Liver (tissue), 9 donors: ENCODE measurements around the gene ANKRD65. TPM values are rescaled to one million over a fixed set of nuclear protein-coding genes. Genes with fewer than 3 reads are reported as not detected.

Experiments
- DNase-seq: peaks from one replicate; pipeline ENCODE4 v3.0.0-alpha.2; 2017; ENCODE audit warnings: low spot score
- H3K27ac ChIP-seq, 2 donors: one replicate each; pipeline ENCODE4 v1.7.0; 2013; ENCODE audit warnings: inconsistent platforms in 2 of 2, low read length in 2 of 2, control low read depth in 1 of 2, low read depth in 1 of 2, mild to moderate bottlenecking in 1 of 2
- H3K27me3 ChIP-seq, 4 donors: one replicate each; pipeline versions ENCODE4 v1.6.1 to v1.7.0; 2013; ENCODE audit warnings: low read length in 3 of 4, inconsistent platforms in 1 of 4, mild to moderate bottlenecking in 1 of 4, moderate library complexity in 1 of 4; ENCODE audit not compliant: control insufficient read depth in 4 of 4, insufficient read depth in 4 of 4
- H3K36me3 ChIP-seq, 4 donors: one replicate each; pipeline versions ENCODE4 v1.6.1 to v1.7.0; 2013; ENCODE audit warnings: low read length in 3 of 4, mild to moderate bottlenecking in 3 of 4, low read depth in 1 of 4, moderate library complexity in 1 of 4; ENCODE audit not compliant: control insufficient read depth in 4 of 4, insufficient read depth in 3 of 4
- H3K4me1 ChIP-seq, 4 donors: one replicate each; pipeline versions ENCODE4 v1.6.1 to v1.7.0; 2013; ENCODE audit warnings: low read length in 3 of 4, mild to moderate bottlenecking in 3 of 4, moderate library complexity in 1 of 4; ENCODE audit not compliant: control insufficient read depth in 4 of 4, insufficient read depth in 4 of 4
- H3K4me3 ChIP-seq, 3 donors: one replicate each; pipeline versions ENCODE4 v1.6.1 to v1.7.0; 2013; ENCODE audit warnings: low read length in 3 of 3, control low read depth in 1 of 3, low read depth in 1 of 3, mild to moderate bottlenecking in 1 of 3
- H3K9ac ChIP-seq, 2 donors: one replicate each; pipeline ENCODE4 v1.7.0; 2013; ENCODE audit warnings: low read length in 2 of 2, mild to moderate bottlenecking in 2 of 2, moderate library complexity in 2 of 2, control low read depth in 1 of 2, low read depth in 1 of 2
- H3K9me3 ChIP-seq, 4 donors: one replicate each; pipeline versions ENCODE4 v1.6.1 to v1.7.0; 2013; ENCODE audit warnings: low read length in 3 of 4; ENCODE audit not compliant: control insufficient read depth in 4 of 4
- EGR1 ChIP-seq, 2 donors: IDR thresholded peaks; 2 replicates each; pipeline ENCODE4 v1.6.1; 2016 to 2018; ENCODE audit warnings: antibody characterized with exemption in 2 of 2, low read depth in 2 of 2
- FOXA1 ChIP-seq: IDR thresholded peaks from 2 replicates; pipeline ENCODE4 v1.6.1; 2016; ENCODE audit warnings: antibody characterized with exemption
- FOXA2 ChIP-seq: IDR thresholded peaks from 2 replicates; pipeline ENCODE4 v1.6.1; 2016; ENCODE audit warnings: antibody characterized with exemption
- GABPA ChIP-seq, 2 donors: IDR thresholded peaks in 1 of 2; conservative IDR thresholded peaks in 1 of 2; 2 replicates each; pipeline ENCODE4 v1.6.1; 2016; ENCODE audit warnings: antibody characterized with exemption in 2 of 2, mild to moderate bottlenecking in 1 of 2, moderate library complexity in 1 of 2
- HNF4A ChIP-seq, 2 donors: conservative IDR thresholded peaks; 2 replicates each; pipeline ENCODE4 v1.6.1; 2016; ENCODE audit warnings: antibody characterized with exemption in 2 of 2, mild to moderate bottlenecking in 2 of 2
- HNF4G ChIP-seq: IDR thresholded peaks from 2 replicates; pipeline ENCODE4 v1.6.1; 2016; ENCODE audit warnings: antibody characterized with exemption
- JUND ChIP-seq, 2 donors: IDR thresholded peaks; 2 replicates each; pipeline ENCODE4 v1.6.1; 2016; ENCODE audit warnings: antibody characterized with exemption in 2 of 2
- NR2F2 ChIP-seq: IDR thresholded peaks from 2 replicates; pipeline ENCODE4 v1.6.1; 2016; ENCODE audit warnings: antibody characterized with exemption
- RAD21 ChIP-seq, 2 donors: IDR thresholded peaks; 2 replicates each; pipeline ENCODE4 v1.6.1; 2016; ENCODE audit warnings: antibody characterized with exemption in 2 of 2, mild to moderate bottlenecking in 2 of 2
- RXRA ChIP-seq, 2 donors: IDR thresholded peaks; 2 replicates each; pipeline ENCODE4 v1.6.1; 2017 to 2018; ENCODE audit warnings: antibody characterized with exemption in 2 of 2, mild to moderate bottlenecking in 1 of 2
- SP1 ChIP-seq: IDR thresholded peaks from 2 replicates; pipeline ENCODE4 v1.6.1; 2018; ENCODE audit warnings: antibody characterized with exemption, mild to moderate bottlenecking
- TAF1 ChIP-seq: conservative IDR thresholded peaks from 2 replicates; pipeline ENCODE4 v1.6.1; 2016; ENCODE audit warnings: antibody characterized with exemption, mild to moderate bottlenecking
- YY1 ChIP-seq: IDR thresholded peaks from 2 replicates; pipeline ENCODE4 v1.6.1; 2016; ENCODE audit warnings: antibody characterized with exemption, mild to moderate bottlenecking
- WGBS: extraction: QIAGEN DNeasy Blood & Tissue Kit; methylation state at CpG from one replicate; pipeline ENCODE4 v1.1.7; 2013; 5-methylcytosine and 5-hydroxymethylcytosine counted together
- polyA plus RNA-seq, 2 donors: library from polyadenylated mRNA; stranded (reverse) in 1 of 2; unstranded in 1 of 2; fragments of 200-250 nt in 1 of 2; fragments of >200 nt in 1 of 2; fragmentation: Nextera tagmentation in 1 of 2; extraction: Ambion mirVana in 1 of 2; gene quantifications; one replicate each; pipeline versions ENCODE4 v1.2.1 to v1.2.3, GENCODE V29; 2013 to 2015
- total RNA-seq, 2 donors: library from RNA; depleted of rRNA; stranded (reverse); fragments of >200 nt; gene quantifications; one replicate each; pipeline ENCODE4 v1.2.3, GENCODE V29; 2014
- TF ChIP-seq, protein P1 (sequence below): fragments of 150-350 bp; IDR thresholded peaks from 2 replicates; pipeline ENCODE4 v1.5.1; 2017; ENCODE audit warnings: improper control_type of control experiment, low read depth, low read length; ENCODE audit not compliant: missing input control
- TF ChIP-seq, protein P2 (sequence below): IDR thresholded peaks from 2 replicates; pipeline ENCODE4 v1.6.1; 2016; ENCODE audit warnings: antibody characterized with exemption
- TF ChIP-seq, protein P3 (sequence below): IDR thresholded peaks from 2 replicates; pipeline ENCODE4 v1.6.1; 2016; ENCODE audit warnings: antibody characterized with exemption, mild to moderate bottlenecking
- TF ChIP-seq, protein P4 (sequence below): IDR thresholded peaks from 2 replicates; pipeline ENCODE4 v1.6.1; 2016; ENCODE audit warnings: antibody characterized with exemption
- TF ChIP-seq, protein P5 (sequence below): IDR thresholded peaks from 2 replicates; pipeline ENCODE4 v1.6.1; 2016; ENCODE audit warnings: antibody characterized with exemption
- donor health status: healthy.
- donor health status: healthy.
- donor health status: healthy.
- donor health status: healthy.
- donor health status: healthy.

Gene ANKRD65
- total and polyA plus RNA-seq, 4 donors = 0.14 to 0.31 (median 0.23) TPM

DNA sequence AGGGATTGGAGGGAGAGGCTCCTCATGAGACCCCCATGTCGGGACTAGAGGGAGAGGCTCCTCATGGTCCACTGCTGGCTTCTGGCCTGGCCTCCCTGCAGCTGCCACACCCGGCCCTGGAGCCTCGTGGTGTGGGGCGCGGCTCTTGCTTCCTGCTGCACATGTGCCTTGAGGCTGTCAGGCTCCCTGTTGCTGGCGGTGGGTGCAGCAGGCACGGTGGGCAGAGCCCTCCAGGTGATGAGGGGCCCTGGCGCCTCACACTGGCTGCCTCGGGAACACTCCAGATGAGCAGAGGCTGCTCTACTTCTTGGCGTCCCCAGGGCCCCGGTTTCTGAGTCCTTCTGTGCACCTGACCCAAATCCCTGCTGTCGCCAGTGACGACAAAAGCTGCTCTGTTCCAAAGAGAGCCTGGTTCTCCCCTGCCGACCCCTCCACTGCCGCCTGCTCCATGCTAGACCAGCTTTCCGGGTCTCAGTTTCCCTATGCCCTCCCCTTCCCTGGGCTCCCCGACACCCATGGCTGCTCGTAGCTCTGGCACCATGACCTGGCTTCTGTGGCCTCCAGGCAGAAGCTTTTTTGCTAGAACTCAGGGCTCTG lies 40.7 kb upstream of the ANKRD65 start:
- Histone ChIP-seq H3K27me3 (no peaks in the 10 kb centered on the region), H3K9me3 (no peaks in the 10 kb centered on the region), H3K36me3 (no peaks in the 10 kb centered on the region), H3K27ac (no peak overlapping the region), H3K9ac (no peak overlapping the region), H3K4me1 (peaks cover 0 to 5% (median 3%) of the 10 kb centered on the region in 4 donors), H3K4me3 (no peak overlapping the region)
- WGBS = 75% methylated on average over 18 of the region's 18 CpGs
- no peak for DNase-seq
- no peak for TF ChIP-seq HNF4A (conservative IDR thresholded peaks at IDR 0.05)
- no peak for TF ChIP-seq NR2F2
- TF ChIP-seq HNF4G = no peak
- TF ChIP-seq, protein P1, sequence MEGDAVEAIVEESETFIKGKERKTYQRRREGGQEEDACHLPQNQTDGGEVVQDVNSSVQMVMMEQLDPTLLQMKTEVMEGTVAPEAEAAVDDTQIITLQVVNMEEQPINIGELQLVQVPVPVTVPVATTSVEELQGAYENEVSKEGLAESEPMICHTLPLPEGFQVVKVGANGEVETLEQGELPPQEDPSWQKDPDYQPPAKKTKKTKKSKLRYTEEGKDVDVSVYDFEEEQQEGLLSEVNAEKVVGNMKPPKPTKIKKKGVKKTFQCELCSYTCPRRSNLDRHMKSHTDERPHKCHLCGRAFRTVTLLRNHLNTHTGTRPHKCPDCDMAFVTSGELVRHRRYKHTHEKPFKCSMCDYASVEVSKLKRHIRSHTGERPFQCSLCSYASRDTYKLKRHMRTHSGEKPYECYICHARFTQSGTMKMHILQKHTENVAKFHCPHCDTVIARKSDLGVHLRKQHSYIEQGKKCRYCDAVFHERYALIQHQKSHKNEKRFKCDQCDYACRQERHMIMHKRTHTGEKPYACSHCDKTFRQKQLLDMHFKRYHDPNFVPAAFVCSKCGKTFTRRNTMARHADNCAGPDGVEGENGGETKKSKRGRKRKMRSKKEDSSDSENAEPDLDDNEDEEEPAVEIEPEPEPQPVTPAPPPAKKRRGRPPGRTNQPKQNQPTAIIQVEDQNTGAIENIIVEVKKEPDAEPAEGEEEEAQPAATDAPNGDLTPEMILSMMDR = no peak
- TF ChIP-seq EGR1 (IDR thresholded peaks at IDR 0.05; ENCODE audit: low read depth in 2 of 2) = no peak
- no peak for TF ChIP-seq JUND (IDR thresholded peaks at IDR 0.05)
- TF ChIP-seq RXRA (IDR thresholded peaks at IDR 0.05) = no peak
- no peak for TF ChIP-seq FOXA2
- TF ChIP-seq FOXA1 = no peak
- no peak for TF ChIP-seq GABPA (IDR thresholded peaks at IDR 0.05 in 1 of 2, conservative IDR thresholded peaks at IDR 0.05 in 1 of 2)
- TF ChIP-seq, protein P2, sequence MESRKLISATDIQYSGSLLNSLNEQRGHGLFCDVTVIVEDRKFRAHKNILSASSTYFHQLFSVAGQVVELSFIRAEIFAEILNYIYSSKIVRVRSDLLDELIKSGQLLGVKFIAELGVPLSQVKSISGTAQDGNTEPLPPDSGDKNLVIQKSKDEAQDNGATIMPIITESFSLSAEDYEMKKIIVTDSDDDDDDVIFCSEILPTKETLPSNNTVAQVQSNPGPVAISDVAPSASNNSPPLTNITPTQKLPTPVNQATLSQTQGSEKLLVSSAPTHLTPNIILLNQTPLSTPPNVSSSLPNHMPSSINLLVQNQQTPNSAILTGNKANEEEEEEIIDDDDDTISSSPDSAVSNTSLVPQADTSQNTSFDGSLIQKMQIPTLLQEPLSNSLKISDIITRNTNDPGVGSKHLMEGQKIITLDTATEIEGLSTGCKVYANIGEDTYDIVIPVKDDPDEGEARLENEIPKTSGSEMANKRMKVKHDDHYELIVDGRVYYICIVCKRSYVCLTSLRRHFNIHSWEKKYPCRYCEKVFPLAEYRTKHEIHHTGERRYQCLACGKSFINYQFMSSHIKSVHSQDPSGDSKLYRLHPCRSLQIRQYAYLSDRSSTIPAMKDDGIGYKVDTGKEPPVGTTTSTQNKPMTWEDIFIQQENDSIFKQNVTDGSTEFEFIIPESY = no peak
- TF ChIP-seq, protein P3, sequence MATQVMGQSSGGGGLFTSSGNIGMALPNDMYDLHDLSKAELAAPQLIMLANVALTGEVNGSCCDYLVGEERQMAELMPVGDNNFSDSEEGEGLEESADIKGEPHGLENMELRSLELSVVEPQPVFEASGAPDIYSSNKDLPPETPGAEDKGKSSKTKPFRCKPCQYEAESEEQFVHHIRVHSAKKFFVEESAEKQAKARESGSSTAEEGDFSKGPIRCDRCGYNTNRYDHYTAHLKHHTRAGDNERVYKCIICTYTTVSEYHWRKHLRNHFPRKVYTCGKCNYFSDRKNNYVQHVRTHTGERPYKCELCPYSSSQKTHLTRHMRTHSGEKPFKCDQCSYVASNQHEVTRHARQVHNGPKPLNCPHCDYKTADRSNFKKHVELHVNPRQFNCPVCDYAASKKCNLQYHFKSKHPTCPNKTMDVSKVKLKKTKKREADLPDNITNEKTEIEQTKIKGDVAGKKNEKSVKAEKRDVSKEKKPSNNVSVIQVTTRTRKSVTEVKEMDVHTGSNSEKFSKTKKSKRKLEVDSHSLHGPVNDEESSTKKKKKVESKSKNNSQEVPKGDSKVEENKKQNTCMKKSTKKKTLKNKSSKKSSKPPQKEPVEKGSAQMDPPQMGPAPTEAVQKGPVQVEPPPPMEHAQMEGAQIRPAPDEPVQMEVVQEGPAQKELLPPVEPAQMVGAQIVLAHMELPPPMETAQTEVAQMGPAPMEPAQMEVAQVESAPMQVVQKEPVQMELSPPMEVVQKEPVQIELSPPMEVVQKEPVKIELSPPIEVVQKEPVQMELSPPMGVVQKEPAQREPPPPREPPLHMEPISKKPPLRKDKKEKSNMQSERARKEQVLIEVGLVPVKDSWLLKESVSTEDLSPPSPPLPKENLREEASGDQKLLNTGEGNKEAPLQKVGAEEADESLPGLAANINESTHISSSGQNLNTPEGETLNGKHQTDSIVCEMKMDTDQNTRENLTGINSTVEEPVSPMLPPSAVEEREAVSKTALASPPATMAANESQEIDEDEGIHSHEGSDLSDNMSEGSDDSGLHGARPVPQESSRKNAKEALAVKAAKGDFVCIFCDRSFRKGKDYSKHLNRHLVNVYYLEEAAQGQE = no peak
- TF ChIP-seq, protein P4, sequence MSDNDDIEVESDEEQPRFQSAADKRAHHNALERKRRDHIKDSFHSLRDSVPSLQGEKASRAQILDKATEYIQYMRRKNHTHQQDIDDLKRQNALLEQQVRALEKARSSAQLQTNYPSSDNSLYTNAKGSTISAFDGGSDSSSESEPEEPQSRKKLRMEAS = no peak
- TF ChIP-seq, protein P5, sequence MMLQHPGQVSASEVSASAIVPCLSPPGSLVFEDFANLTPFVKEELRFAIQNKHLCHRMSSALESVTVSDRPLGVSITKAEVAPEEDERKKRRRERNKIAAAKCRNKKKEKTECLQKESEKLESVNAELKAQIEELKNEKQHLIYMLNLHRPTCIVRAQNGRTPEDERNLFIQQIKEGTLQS = no peak
- no peak for TF ChIP-seq YY1
- TF ChIP-seq RAD21 (IDR thresholded peaks at IDR 0.05) = no peak
- TF ChIP-seq TAF1 = no peak
- no peak for TF ChIP-seq SP1
